T-helper 2 cell treated with Interferon-gamma antibody and Interleukin-4, amounts not matched to agents 5 μg/mL and 100 μg/mL, for 36 hours (primary cell): ENCODE data around the gene ZNF536.

ENCODE experiments used
- DNase-seq: peaks from one replicate; pipeline ENCODE4 v3.0.0; 2021; ENCODE audit warnings: low spot score
- H3K27ac Mint-ChIP-seq: one replicate; pipeline ENCODE4 v1.8.0; 2021; ENCODE audit warnings: mild to moderate bottlenecking, mixed read lengths
- H3K27me3 Mint-ChIP-seq: one replicate; pipeline ENCODE4 v1.8.0; 2021; ENCODE audit warnings: low read depth, mixed read lengths
- H3K36me3 Mint-ChIP-seq: one replicate; pipeline ENCODE4 v1.8.0; 2021; ENCODE audit warnings: low read depth, mixed read lengths
- H3K4me1 Mint-ChIP-seq: one replicate; pipeline ENCODE4 v1.8.0; 2021; ENCODE audit warnings: low read depth, mixed read lengths
- H3K4me3 Mint-ChIP-seq: one replicate; pipeline ENCODE4 v1.8.0; 2022; ENCODE audit warnings: mild to moderate bottlenecking, moderate library complexity, mixed read lengths
- H3K9me3 Mint-ChIP-seq: one replicate; pipeline ENCODE4 v1.8.0; 2021; ENCODE audit warnings: mixed read lengths

ZNF536 gene

GRCh38 chr19:30379841-30380610 is 7.8 kb downstream of the ZNF536 start:
- no peak for DNase-seq
- H3K27me3 Mint-ChIP-seq, result peaks cover 8% of the 10 kb centered on the region
- H3K9me3 Mint-ChIP-seq, result no peaks in the 10 kb centered on the region
- no peaks in the 10 kb centered on the region for H3K4me1 Mint-ChIP-seq
- H3K4me3 Mint-ChIP-seq, result no peak overlapping the region
- H3K27ac Mint-ChIP-seq, result no peak overlapping the region
- H3K36me3 Mint-ChIP-seq, result no peaks in the 10 kb centered on the region

- Mint-ChIP-seq H3K36me3 (no peaks in the 10 kb centered on the region), H3K27me3 (no peaks in the 10 kb centered on the region), H3K27ac (no peak overlapping the region), H3K9me3 (no peaks in the 10 kb centered on the region), H3K4me3 (no peak overlapping the region), H3K4me1 (no peaks in the 10 kb centered on the region)
- no peak for DNase-seq
Observed at GRCh38 chr19:30381366-30381765, 9.2 kb downstream of the ZNF536 start.

DNA sequence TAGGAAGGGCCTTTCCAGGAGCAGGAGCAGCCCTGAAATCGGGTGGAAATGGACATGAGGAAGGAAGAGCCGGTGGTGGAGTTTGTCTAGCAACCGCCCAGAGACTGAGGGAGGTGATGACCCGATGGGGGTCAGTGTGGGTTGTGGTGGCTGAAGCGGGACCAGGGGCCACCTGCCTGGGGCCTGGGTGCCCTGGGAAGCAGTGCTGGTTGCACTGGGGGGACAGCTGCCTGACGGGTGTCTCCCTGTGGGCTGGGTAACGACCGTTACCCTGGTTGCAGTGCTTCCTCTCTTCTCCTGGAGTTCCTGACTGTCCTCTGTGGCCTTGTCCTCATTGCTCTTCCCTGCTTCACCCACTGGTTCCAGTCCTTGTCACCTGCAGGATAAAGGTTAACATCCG is 13.0 kb downstream of the ZNF536 start:
- Mint-ChIP-seq H3K36me3 (no peaks in the 10 kb centered on the region), H3K27ac (no peak overlapping the region), H3K9me3 (no peaks in the 10 kb centered on the region), H3K4me1 (no peaks in the 10 kb centered on the region), H3K27me3 (no peaks in the 10 kb centered on the region), H3K4me3 (no peak overlapping the region)
- no peak for DNase-seq

DNA sequence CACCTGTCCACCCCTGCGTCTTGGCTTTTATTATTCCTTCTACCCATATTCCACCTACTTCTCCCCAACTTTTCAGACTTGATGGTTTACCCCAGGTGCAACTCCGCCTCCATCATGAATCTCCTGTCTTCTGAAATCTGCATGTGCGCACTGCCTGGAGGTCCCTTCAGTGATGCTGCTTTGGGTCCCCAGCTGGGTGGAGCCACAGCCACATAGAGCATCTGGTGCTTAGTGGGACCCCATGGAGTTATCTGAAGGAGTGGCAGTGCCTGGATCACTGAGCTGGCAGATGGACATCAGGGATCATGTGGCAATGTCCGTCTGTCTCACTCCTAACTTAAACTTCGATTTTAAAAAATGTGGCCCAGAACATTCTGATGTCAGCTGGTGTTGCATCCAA is 13.5 kb downstream of the ZNF536 start:
- H3K27me3 Mint-ChIP-seq, result no peaks in the 10 kb centered on the region
- H3K4me3 Mint-ChIP-seq, result no peak overlapping the region
- H3K4me1 Mint-ChIP-seq, result no peaks in the 10 kb centered on the region
- no peaks in the 10 kb centered on the region for H3K9me3 Mint-ChIP-seq
- no peaks in the 10 kb centered on the region for H3K36me3 Mint-ChIP-seq
- H3K27ac Mint-ChIP-seq, result no peak overlapping the region
- DNase-seq, result no peak

GRCh38 chr19:30386551-30387143 is 14.5 kb downstream of the ZNF536 start:
- no peak for DNase-seq
- Mint-ChIP-seq H3K4me3 (no peak overlapping the region), H3K36me3 (no peaks in the 10 kb centered on the region), H3K4me1 (no peaks in the 10 kb centered on the region), H3K27ac (no peak overlapping the region), H3K27me3 (peaks cover 3% of the 10 kb centered on the region), H3K9me3 (no peaks in the 10 kb centered on the region)

DNA sequence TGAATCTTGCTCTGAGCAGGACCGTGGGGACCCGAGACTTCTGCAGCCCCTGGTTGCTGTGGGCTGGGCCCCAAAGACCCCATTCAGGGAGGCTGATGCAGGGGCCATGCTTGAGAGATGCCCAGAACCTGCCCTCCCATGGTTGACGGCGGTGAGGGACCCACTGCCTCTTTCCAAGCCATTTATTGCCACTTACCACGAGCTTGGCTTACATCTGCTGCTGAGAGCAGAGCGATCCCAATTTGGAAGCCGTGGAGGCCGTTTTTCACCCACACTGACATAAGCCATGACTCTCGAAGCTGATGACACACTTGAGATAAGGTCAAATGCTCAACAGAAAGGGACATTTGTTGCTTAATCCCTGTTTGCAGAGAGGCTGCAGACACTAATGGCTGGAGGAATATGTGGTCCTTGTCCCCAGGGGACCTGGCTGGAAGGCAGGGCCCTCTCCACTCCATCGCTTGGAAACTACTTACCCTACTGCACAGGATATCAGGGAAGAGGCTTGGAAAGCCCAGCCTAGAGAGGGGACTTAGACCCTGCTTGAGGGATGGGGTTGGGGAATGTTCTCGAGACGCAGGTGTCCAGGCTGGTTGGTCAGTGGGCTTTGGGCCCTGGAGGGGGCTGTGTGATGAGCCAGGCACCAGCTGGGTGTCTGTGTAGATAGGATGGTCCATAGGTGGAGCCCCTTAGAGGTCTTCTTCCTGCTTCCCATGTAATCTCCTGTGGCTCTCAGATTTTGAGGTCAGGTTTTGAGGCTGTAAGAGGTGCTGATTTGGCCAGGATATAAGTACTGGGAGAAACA is 15.3 kb downstream of the ZNF536 start:
- no peak overlapping the region for H3K27ac Mint-ChIP-seq
- no peak overlapping the region for H3K4me3 Mint-ChIP-seq
- no peaks in the 10 kb centered on the region for H3K4me1 Mint-ChIP-seq
- H3K27me3 Mint-ChIP-seq, result peaks cover 5% of the 10 kb centered on the region
- H3K36me3 Mint-ChIP-seq, result no peaks in the 10 kb centered on the region
- no peak for DNase-seq
- H3K9me3 Mint-ChIP-seq, result no peaks in the 10 kb centered on the region

GRCh38 chr19:30388327-30388726 is 16.1 kb downstream of the ZNF536 start:
- Mint-ChIP-seq H3K9me3 (no peaks in the 10 kb centered on the region), H3K4me3 (no peak overlapping the region), H3K27me3 (peaks cover 5% of the 10 kb centered on the region), H3K27ac (no peak overlapping the region), H3K4me1 (peaks cover 5% of the 10 kb centered on the region), H3K36me3 (no peaks in the 10 kb centered on the region)
- DNase-seq, result no peak

GRCh38 chr19:30388819-30389218 is 16.6 kb downstream of the ZNF536 start:
- Mint-ChIP-seq H3K4me1 (peaks cover 7% of the 10 kb centered on the region), H3K27me3 (peaks cover 8% of the 10 kb centered on the region), H3K36me3 (no peaks in the 10 kb centered on the region), H3K27ac (no peak overlapping the region), H3K4me3 (no peak overlapping the region), H3K9me3 (no peaks in the 10 kb centered on the region)
- no peak for DNase-seq

DNA sequence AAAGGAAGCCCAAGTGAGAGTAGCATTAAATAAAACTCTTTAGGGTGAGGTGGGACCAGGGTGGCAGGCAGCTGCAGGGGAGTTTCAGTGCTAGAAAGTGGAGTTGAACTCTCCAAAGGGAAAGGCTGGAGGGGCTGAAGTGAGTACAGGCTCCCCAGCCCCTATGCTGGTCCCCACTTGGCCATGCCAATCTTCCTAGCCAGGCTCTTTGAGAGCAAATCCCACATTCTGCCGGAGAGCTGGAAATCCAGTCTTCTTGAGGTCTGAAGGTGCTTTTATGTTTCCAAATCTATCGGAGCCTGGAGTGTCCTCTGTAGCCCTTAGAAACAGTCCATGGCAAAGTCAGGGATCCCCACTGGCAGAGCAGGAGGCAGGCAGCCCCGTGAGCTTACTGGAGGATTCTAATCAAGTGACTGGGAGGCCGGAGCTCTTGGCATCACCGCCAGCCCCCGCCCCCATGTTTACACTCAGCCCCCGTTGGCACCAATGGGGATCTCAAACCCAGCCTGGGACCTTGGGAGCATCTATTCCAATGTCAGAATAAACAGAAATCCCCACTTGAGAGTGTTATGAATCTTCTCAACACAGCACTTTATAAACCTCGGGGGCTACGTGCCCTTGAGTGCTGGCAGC is 18.3 kb downstream of the ZNF536 start:
- Mint-ChIP-seq H3K36me3 (no peaks in the 10 kb centered on the region), H3K9me3 (no peaks in the 10 kb centered on the region), H3K27ac (no peak overlapping the region), H3K27me3 (peaks cover 8% of the 10 kb centered on the region), H3K4me1 (peaks cover 7% of the 10 kb centered on the region), H3K4me3 (no peak overlapping the region)
- no peak for DNase-seq

GRCh38 chr19:30391052-30391451 is 18.9 kb downstream of the ZNF536 start:
- DNase-seq, result no peak
- H3K27me3 Mint-ChIP-seq, result peaks cover 8% of the 10 kb centered on the region
- no peaks in the 10 kb centered on the region for H3K9me3 Mint-ChIP-seq
- no peak overlapping the region for H3K4me3 Mint-ChIP-seq
- H3K36me3 Mint-ChIP-seq, result no peaks in the 10 kb centered on the region
- no peak overlapping the region for H3K27ac Mint-ChIP-seq
- peaks cover 7% of the 10 kb centered on the region for H3K4me1 Mint-ChIP-seq

DNA sequence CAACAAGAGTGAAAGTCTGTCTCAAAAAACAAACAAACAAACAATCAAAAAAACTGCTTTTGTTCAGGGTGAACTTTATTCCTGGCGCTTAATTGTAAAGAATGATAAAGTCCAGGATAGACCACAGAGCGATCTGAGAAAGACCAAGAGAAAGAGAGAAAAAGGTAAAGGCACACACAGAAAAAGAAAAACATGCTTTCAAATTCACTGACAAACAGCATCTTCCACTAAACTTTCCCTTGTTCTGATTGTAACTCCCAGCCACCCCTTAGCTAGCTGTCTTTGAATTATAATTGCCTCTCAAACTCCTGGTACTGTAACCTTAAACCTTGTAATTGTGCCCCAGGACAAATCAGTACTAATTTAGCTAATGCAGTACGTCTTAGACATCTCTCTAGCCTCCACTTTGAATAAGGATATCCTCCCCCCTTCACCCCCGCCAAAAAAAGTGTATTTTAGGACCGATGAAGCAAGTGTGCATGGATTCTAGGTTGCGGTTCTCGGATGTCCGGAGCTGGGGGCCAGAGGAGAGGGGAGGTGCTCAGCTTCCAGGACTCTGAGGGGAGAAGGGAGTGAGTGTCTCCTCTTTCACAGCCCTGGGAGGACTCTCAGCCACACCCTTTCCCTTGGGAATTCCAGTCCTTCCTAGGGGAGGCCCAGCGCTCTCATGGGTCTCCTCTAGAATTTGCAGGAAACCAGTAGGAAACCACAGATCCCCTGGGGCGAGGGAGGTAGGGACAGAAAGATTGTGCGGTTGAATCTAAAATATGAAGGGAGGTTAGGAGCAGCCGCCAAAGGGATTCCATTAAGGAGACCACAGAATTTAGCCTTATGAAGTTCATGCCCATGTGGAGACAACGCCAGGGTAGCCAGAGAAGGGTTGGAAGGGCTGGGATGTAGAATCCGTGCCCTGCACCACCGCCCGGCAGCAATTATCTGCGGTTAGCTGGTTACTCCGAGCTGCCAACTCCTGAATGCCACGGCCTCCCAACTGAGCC is 19.7 kb downstream of the ZNF536 start:
- H3K36me3 Mint-ChIP-seq, result no peaks in the 10 kb centered on the region
- H3K27ac Mint-ChIP-seq, result no peak overlapping the region
- H3K27me3 Mint-ChIP-seq, result peaks cover 8% of the 10 kb centered on the region
- H3K9me3 Mint-ChIP-seq, result no peaks in the 10 kb centered on the region
- DNase-seq, result no peak
- peaks cover 7% of the 10 kb centered on the region for H3K4me1 Mint-ChIP-seq
- H3K4me3 Mint-ChIP-seq, result no peak overlapping the region

GRCh38 chr19:30393046-30393445 is 20.9 kb downstream of the ZNF536 start:
- H3K27me3 Mint-ChIP-seq, result peaks cover 8% of the 10 kb centered on the region
- H3K27ac Mint-ChIP-seq, result no peak overlapping the region
- no peak overlapping the region for H3K4me3 Mint-ChIP-seq
- DNase-seq, result no peak
- no peaks in the 10 kb centered on the region for H3K9me3 Mint-ChIP-seq
- H3K4me1 Mint-ChIP-seq, result peaks cover 7% of the 10 kb centered on the region
- no peaks in the 10 kb centered on the region for H3K36me3 Mint-ChIP-seq
